Activated CD4-positive, CD25-positive, alpha-beta regulatory T cell treated with anti-CD3 and anti-CD28 coated beads, Interleukin-2, amount 50 U/mL, for 24 hours (primary cell): ENCODE data around the gene PARP12.

ENCODE experiments used
- ATAC-seq, 2 donors: fragments of 150-1000 bp; cut with Tn5 transposase; one replicate each; pipeline ENCODE4 v1.10.0; 2021; ENCODE audit warnings: mild to moderate bottlenecking in 1 of 2, moderate library complexity in 1 of 2

PARP12 gene

DNA sequence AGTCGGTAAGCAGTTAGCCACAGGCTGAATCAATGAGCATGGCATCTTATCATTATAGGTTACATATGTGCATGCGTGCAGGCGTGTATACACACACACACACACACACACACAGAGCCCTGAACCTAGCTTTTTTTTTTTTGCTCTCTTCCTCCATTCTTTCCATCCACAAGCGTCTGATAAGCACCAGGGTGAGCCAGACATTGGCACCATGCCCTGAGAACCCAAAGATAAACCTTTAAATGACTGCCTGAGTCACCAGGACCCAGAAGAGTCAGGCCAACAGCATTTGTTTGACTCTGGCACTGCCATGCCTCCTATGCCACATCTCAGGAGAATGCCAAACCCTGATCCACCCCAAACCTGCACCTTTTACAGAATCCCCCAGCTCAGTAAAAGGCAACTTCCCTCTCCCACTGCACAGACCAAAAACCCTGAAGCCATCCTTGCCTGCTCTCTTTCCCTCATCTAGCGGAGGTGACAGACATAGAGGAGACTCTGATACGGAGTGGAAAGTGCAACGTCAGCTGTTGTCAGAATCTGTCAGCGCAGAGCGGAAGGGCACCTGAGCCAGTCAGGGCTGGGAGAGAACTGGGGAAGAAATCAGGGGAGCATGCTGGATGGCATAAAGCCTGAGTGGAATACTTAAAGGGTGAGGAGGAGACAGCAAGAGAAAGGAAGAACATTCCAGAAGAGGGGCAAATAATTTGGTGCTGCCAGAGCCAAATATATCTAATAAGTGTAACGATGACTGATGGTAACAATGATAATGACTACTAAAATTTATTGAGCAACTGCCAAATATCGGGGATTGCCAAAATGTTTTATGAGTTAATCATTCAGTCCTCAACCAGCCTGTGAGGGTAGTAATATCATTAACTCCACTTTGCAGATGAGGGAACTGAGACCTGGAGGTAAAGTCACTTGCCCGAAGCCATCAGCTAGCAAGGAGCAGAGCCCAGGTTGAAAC, 3.2 kb downstream of the PARP12 start:
- ATAC-seq = peak; percentile 25

DNA sequence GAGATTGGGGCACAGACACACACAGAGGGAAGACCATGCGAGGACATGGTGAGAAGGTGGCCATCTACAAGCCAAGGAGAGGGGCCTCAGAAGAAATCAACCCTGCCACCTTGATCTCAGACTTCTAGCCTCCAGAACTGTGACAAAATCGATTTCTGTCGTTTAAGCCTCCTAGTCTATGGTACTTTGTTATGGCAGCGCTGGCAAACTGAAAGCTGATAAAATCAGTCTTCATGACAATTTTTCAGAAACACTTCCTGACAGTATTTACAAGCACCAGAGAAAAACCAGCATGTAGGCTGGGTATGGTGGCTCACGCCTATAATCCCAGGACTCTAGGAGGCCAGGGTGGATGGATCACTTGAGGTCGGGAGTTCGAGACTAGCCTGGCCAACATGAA, 4.2 kb downstream of the PARP12 start:
- ATAC-seq = no peak

DNA sequence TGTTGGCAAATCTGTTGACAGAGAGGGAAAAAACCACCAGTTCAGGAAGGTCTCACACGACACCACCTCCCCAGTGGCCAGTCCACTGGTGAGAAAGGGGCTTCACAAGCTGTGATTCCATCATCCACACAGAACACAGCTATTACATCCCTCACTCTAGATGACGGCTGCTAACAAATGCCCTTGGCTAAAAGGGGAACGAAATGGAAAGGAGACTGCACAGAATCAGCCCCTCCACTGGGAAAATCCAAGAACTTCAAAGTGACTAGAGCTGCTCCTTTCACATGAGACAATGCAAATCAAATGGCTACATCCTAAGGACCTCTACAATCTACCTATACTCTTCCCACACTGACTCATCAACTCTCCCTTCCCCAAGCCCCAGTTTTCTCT, 5.6 kb downstream of the PARP12 start:
- ATAC-seq = no peak

DNA sequence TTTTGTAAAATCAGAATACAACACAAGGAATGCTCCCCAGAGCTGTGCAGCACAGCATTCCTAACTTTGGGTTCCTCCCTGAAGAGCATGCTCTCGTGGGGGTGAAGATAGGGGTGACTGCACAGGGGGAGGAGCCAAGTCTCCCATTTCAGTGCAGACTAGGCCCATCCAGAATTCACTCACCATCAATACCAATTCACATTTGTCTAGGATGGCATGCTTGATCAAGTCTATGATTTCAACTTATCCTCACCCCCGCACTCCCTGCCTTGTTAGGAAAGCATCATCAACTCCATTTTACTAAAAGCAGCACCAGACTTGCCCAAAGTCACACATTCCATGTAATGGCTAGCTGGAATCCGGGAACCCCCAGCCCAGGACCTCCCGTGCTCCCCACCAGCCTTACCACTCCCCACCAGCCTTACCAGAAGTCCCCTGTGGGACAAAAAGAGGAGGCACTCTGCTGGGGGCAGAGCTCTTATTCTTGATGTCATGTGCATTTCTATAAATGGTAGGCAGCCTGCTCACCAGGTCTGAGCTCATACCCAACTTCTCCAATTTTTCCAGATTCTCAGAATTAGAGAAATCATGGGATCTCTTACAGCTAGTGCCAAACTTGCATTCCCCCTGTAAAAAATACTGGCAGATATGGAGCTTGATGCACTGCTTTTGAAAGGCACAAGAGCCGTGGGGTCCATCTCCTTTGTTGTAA, 6.2 kb downstream of the PARP12 start:
- ATAC-seq = no peak

DNA sequence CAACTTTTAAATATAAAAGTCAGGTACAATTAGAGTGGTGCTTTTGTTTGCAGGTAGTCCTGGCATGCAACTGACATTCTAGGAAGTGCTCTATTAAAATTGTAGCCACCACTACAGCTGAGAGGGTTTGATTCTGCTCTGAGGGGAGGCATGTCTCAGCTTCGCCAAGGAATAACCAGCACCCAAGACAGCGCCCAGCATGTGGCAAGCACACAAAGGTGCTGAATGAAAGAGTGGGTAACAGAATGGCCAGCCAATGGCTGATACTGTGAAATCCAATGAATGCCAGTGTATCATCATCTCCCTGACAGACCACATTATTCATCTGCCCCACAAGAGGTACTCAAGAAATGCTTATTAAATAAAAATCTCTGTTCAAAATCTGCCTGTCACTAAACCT, 6.9 kb downstream of the PARP12 start:
- ATAC-seq = no peak

DNA sequence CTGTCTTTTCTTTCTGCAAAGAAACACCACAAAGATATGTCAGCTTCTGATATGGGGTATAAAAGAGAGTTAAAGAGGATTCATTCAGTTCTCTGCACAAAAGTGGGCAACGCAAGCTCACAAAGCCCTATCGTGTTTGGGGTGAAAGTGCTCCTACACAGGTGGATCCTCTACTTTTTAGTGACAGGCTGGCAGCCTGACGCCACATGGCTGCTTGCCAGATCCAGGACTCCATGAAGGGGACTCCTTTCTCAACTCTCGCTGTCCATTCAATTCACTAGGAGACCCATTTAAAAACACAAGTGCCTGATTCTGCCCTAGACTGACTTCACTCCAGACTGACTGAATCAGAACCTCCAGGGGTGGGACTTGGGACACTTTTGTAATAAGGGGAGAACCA, 8.0 kb downstream of the PARP12 start:
- no peak for ATAC-seq

DNA sequence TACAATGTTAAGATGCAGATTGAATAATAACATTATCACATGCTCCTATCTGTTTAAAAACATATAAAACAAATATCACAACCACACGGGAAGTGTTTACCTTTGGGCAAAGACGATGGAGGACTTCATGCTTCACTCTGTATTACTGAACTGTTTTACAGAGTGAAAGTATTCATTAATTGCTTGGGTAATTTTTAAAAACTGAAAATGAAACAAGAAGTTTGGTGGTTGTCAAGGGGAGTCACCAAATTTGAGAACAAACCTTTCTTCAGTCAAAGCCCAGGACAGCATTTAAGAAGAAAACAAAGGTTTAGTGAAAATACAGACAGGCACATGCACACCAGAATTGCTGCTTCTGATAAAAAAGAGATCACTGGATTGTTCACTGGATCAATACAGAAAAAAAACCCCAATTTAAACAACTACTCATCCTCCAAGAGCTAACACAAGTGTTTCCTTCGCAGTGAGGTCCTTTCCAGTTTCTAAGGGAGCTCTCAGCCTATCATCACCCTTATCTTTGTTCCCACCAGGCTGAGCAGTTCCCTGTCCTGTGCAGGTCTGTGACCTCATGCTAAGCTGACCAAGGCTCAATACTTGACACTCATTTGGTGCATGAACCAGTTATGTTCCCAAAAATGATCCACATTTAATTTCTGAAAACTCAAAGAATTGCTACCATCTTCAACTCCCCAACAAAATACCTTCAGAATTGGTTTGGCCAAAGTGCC, 8.8 kb downstream of the PARP12 start:
- peak; percentile 66 to 75 for ATAC-seq

DNA sequence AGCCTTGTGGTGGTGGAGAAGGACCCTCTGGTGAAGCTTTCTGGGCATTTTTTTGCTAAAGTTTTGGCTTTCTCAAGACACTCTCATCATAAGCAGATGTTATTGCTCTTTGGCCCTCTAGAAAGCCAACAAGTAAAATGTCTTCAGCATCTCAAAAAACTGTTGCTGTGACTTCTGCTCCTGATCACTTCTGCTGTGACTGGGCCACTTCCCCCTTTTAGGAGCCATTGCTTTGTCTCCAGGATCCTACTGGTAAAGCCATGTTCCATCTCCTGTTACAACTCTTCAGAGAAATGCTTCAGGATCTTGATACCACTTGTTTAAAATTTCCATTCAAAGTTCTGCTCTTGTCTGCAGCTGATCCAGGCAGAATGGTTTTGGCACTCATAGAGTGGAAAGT, 10.9 kb downstream of the PARP12 start:
- ATAC-seq = no peak

DNA sequence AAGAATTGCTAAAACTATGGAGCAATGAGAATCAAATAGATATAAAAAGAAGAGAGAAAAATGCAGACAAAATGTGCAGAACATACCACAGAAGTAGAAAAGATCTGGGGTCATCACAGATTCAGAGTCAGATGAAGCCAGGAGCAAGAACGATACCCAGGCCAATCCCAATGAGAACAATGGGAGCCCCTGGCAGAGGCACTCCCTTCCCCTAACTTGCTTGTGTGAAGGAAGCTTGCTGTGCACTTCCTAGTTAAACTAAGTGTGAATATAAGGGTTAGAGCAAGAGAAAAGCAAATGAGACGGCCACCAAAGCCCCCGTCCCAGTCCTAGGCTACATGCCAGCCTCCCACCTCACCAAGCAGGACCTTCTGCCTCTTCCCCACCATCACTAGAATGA, 12.7 kb downstream of the PARP12 start:
- no peak for ATAC-seq

DNA sequence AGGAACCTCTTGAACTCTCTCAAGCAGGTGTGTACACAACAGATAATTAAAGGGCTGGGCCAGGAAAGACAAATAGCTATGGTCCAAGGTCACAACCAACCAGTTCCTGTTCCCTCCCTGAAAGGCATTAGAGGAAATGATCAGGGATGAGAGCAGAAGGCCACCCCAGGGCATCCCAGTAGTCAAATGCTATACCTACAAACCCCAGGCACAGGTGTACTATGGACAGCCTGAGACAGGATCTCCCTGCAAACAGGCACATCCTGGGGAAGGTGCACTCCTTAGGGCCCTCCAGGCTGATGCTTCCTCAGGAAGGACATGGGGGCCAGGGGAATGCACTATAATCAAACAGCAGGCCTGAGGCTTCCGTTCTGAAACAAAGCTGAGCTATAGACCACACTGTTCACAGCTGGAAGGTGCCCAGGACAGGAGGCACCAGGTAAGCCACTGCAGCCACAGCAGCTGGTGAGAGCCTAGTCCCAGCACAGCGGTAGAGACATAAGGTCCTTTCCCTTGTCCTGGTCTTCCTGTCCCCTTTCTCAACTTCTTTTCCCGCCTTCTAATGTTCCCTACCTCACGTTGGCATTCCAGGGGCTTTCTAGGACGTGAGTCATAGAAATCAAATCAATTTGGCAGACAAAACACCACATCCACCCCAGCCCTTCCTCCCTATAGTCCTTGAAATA, 13.3 kb downstream of the PARP12 start:
- ATAC-seq = no peak

DNA sequence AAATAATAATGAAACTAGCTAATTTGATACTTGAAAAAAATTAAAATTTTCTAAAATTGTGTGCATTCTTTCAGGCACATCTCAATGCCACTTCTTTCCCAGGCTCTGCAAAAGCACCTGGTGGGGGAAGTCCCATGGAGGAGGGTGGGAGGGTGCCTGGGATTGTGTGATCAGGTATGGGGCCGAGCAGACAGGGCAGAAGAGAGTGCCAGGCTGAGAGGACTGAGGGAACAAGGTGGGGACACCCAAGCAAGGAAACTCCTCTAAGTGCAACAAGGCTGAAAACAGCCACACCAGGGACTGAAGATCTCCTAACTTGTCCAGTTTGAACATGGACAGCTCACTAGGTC, 13.8 kb downstream of the PARP12 start:
- no peak for ATAC-seq

DNA sequence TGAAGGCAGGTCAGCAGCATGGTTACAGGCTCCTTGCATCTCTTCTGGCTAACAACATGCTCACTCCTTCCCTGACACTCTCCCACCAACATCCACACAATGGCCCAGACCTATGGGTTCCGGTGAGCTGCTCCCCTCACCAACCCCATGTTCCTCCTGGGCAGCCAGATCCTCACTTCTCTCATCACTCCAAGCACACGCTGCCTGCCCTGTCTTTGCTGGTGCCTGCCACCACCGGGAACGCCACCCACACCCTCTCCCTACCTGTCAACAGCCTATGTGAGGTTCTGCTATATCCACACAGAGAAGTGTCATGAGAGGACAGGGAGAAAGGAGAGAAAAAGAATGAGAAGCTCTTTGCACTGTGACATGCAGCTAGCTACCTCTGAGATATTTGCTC, 14.6 kb downstream of the PARP12 start:
- ATAC-seq = no peak

DNA sequence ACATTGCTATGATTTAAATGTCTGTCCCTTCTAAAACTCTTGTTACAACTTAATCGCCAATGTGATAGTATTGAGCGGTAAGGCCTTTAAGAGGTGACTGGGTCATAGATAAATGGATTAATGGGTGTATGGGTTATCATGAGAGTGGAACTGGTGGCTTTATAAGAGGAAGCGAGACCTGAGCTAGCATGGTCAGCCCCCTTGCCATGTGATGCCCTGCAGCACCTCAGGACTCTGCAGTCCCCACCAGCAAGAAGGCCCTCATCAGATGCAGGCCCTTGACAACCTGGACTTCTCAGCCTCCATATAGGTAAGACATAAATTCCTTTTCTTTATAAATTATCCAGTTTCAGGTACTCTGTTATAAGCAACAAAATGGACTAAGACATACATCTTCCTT, 15.6 kb downstream of the PARP12 start:
- ATAC-seq = no peak

DNA sequence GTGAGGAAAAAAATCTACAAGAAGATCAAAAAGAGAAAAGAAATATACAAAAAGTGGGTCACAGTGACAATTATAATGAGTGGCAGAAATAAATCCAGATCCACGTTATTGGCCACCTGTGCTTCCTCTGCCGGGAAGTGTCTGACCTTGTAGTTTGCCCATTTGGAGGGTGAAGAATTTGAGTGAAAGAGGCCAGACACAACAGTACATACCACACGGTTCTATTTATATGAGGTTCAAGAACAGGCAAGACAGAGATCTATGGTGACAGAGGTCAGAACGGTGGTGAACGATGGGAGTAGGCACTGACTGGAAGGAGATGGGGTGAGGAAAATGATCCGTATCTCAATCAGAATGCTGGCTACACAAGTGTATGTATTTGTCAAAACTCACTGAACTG, 17.1 kb downstream of the PARP12 start:
- ATAC-seq = no peak

DNA sequence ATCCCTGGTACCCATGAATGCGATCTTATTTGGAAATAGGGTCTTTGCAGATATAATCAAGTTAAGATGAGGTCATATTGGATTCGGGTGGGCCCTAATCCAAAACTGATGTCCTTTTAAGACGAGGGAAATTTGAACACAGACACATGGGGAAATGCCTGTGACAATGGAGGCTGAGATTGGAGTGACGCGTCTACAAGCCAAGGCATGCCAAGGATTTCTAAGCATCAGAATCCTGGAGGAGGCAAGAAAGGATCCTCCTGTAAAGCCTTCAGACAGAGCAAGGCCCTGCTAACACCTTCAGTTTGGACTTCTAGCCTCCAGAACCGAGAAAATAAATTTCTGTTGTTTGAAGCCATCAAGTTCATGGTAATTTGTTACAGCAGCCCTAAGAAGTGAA, 18.5 kb downstream of the PARP12 start:
- ATAC-seq = no peak

DNA sequence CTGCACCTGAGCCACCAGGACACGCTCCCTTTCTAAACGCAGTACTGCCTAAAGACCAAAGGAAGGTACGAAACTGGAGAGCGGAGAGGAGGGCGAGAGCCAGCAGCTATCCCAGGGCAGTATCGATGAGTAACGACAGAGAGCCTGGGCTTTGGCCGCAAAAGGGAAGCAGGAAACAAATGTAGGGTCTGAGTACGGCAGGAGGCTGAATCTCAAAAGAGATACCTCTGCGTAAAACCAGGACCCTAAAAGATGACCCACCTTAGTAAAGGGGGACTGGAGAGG, 20.4 kb downstream of the PARP12 start:
- ATAC-seq = no peak

DNA sequence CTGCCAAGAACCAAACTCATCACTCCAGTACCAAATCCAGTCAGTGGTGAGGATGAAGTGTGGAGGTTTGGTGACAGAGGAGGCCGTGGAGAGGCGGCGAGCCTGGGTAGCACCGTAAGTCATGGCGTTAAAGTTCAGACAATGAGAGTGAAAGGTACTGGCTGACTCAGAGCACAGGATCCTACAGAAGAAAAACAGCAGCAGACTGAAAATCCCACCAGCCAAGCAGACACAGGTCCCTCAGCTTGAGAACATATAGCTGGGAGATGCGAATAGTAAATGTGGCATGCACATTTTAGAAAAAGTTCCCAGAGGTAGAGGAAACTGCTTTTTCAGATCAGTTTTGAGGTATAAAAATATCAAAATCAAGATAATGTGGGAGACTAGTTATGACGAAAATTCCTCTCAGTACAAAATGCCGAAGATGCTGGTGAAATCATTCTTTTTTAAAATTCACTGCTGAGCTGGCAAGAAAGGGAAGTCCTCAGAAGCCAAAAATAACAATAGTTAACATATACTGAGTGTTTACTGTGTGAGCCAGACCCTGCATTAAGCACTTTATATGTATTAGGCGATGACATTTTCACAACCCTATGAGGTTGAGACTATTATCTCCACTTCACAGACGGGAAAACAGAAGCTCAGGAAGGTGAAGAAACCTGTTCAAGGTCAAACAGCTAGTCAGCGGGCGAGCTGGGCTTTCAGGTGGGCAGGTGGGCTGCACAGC, 20.9 kb downstream of the PARP12 start:
- no peak for ATAC-seq

DNA sequence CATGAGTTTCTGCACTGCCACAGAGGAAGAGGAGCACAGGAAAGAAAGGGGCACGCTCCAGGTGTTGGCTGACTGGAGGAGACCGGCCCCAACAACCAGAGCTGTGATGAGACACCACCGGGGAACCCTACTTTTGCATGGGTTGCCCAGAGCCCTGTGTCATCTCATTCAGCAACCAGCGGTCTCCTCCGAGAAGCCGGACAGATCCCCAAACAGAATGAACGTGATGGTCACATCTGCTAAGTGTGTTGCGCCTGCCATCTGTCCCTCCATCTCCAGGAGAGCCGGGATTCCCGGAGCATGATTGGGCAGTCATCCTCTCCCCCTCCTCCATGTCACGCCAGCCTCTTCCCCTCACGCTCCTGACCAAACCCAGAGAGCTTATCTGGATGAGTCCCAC, 22.9 kb downstream of the PARP12 start:
- ATAC-seq = no peak

DNA sequence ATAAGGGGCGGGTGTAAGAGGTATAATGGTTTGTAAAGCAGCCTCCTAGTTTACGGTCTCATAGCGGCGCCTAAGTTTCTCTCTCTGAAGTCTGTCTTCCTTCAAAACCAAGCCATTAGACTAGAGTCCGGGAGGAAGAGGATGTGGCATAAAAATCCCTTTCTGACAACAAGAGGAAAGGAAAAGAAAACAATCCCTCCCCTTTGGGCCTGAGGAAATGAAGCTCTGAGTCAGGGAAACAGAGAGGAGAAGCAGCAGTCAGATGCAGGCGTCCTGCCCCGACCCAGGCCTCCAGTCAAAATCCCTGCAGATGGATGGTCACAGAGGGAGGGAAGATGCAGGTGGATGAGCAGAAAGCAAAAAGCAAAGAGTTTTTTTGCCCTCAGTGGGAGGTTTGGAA, 23.7 kb downstream of the PARP12 start:
- ATAC-seq = no peak

DNA sequence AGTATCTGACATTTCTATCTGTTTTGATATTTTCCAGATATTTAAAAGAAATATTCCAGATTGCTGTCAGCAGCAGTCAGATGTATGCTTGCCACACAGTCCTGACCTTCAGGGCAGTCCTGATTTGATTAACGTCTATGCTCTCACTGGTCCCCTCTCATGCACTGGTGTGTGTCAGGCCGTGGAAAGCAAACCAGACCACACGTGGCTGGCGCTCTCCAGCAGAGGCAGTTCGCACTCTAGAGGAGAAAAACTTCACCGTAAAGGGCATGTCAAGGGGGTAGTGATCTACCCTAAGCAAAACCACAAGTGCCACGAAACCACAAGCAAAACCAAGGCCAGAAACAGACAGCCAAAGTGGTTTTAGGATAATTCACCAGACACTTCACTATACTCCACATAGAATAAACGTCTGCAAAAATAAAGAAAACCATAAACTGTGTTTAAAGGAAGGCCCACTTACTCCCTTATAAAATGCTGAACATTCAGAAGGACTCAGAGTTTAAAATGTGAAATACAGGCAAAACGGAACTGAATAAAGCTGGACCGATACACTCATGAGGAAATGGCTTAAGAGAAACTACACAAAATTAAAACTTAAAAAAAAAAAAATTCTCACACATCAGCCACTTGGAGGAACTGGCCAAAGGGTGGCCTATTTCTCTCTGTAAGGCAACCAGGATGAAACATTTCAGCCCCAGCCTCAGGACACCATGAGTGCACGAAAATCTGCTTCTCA, 26.4 kb downstream of the PARP12 start:
- peak; percentile 53 for ATAC-seq

DNA sequence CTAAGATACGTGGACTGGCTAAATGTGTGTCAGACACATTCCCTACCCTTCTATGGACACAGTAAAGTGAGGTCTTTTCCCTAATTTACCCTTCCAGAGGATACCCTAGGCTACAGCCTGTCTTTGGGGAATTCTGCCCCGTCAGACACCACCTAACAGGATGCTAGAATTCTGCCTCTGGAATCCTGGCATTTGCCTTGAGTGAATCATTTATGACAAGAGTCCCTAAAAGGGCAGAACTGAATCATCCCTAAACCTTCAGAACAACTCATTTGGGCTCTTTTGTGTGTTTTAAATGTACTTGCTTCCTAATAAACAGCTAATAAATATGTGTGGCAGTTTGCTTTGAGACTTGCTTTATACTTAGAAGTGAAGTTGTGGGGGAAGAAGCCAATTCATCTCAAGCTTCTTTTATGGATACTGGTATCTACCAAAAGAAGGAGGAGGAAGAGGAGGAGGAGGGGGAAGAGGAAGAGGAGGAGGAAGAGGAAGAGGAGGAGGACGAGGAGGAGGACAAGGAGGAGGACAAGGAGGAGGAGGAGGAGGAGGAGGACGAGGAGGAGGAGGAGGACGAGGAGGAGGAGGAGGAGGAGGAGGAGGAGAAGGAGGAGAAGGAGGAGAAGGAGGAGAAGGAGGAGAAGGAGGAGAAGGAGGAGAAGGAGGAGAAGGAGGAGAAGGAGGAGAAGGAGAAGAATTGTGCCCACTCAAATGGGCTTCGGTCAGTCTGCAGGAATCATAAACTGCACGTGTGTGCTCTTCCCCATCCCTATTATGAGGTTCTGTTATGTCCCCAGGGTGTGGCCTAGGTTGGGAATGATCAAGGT, 27.1 kb downstream of the PARP12 start:
- no peak for ATAC-seq
